Transverse colon (tissue), 4 donors: ENCODE measurements around the gene SCN1A.

ENCODE experiments used
- EP300 ChIP-seq: sonication (generic); formaldehyde crosslinking; IDR thresholded peaks from one replicate; pipeline ENCODE4 v1.6.1; 2017; ENCODE audit warnings: antibody characterized with exemption, low read depth
- POLR2A ChIP-seq: fragments of 450-650 bp; IDR thresholded peaks from one replicate; pipeline ENCODE4 v1.6.1; 2016; ENCODE audit warnings: antibody characterized with exemption, mild to moderate bottlenecking, moderate library complexity
- POLR2AphosphoS5 ChIP-seq, 3 donors: sonication (generic); formaldehyde crosslinking; IDR thresholded peaks; one replicate each; pipeline ENCODE4 v1.6.1; 2016; ENCODE audit warnings: antibody characterized with exemption in 3 of 3
- TF ChIP-seq, protein P1 (sequence below), 5 experiments: fragments of 200-600 bp in 3 of 5; fragments of 450-650 bp in 2 of 5; sonication (generic) in 3 of 5; IDR thresholded peaks; 1 replicate in 2 of 5; 2 replicates in 3 of 5; pipeline ENCODE4 v1.5.1; 2016 to 2017; ENCODE audit warnings: antibody characterized with exemption in 5 of 5, inconsistent platforms in 3 of 5, mild to moderate bottlenecking in 2 of 5, moderate library complexity in 1 of 5

DNA sequence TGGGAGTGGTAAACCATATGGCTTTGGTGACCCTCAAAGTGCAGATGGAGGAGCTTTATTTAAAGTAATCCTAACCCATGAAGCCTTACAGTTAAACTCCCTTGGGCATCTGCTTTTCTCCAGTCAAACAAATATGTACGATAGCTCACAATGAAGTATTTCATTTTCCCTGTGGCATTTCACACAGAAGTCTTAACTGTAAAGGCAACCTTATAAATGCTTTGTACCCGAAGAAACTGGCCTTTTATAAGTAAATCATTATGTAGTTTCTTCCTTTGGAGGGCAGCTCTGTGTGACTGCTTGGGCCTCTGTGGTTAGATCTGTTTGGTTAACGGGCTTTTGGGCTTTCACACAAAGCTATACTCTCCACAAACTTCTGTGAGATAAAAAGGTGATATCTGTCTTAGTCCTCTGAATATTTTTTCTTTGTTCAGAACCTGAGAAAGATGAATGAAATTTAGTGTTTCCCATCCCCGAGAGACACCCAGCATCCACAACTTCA, 46.6 kb downstream of the SCN1A start:
- TF ChIP-seq POLR2A = no peak
- TF ChIP-seq POLR2AphosphoS5 (IDR thresholded peaks at IDR 0.05) = no peak
- TF ChIP-seq, protein P1, sequence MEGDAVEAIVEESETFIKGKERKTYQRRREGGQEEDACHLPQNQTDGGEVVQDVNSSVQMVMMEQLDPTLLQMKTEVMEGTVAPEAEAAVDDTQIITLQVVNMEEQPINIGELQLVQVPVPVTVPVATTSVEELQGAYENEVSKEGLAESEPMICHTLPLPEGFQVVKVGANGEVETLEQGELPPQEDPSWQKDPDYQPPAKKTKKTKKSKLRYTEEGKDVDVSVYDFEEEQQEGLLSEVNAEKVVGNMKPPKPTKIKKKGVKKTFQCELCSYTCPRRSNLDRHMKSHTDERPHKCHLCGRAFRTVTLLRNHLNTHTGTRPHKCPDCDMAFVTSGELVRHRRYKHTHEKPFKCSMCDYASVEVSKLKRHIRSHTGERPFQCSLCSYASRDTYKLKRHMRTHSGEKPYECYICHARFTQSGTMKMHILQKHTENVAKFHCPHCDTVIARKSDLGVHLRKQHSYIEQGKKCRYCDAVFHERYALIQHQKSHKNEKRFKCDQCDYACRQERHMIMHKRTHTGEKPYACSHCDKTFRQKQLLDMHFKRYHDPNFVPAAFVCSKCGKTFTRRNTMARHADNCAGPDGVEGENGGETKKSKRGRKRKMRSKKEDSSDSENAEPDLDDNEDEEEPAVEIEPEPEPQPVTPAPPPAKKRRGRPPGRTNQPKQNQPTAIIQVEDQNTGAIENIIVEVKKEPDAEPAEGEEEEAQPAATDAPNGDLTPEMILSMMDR (IDR thresholded peaks at IDR 0.05) = no peak
- TF ChIP-seq EP300 = no peak
